Endothelial cell (in vitro differentiated cells): ENCODE results near the gene ATP8A2. TPM values are rescaled to one million over a fixed set of nuclear protein-coding genes. Genes with fewer than 3 reads are reported as not detected.

Experiments
- DNase-seq: peaks from one replicate; pipeline ENCODE4 v3.0.0; 2021; ENCODE audit warnings: low spot score
- H3K27ac Mint-ChIP-seq: one replicate; pipeline ENCODE4 v1.8.0; 2021; ENCODE audit warnings: mixed read lengths, inconsistent platforms; ENCODE audit not compliant: unreplicated experiment
- H3K27me3 Mint-ChIP-seq: one replicate; pipeline ENCODE4 v1.8.0; 2021; ENCODE audit warnings: mild to moderate bottlenecking, moderate library complexity, mixed read lengths, inconsistent platforms; ENCODE audit not compliant: unreplicated experiment
- H3K36me3 Mint-ChIP-seq: one replicate; pipeline ENCODE4 v1.8.0; 2021; ENCODE audit warnings: mild to moderate bottlenecking, low read depth, mixed read lengths, inconsistent platforms; ENCODE audit not compliant: unreplicated experiment
- H3K4me1 Mint-ChIP-seq: one replicate; pipeline ENCODE4 v1.8.0; 2021; ENCODE audit warnings: mild to moderate bottlenecking, mixed read lengths, inconsistent platforms; ENCODE audit not compliant: unreplicated experiment
- H3K4me3 Mint-ChIP-seq: one replicate; pipeline ENCODE4 v1.8.0; 2021; ENCODE audit warnings: mild to moderate bottlenecking, mixed read lengths, inconsistent platforms; ENCODE audit not compliant: unreplicated experiment
- H3K9me3 Mint-ChIP-seq: one replicate; pipeline ENCODE4 v1.8.0; 2021; ENCODE audit warnings: mixed read lengths, inconsistent platforms; ENCODE audit not compliant: unreplicated experiment
- total RNA-seq: library from RNA; stranded (reverse); fragmentation: NEBNext Ultra II Directional; extraction: Animal tissue kit (Norgen Biotek cat#: 25700); gene quantifications from one replicate; pipeline ENCODE4 v1.2.1, GENCODE V29; 2021; ENCODE audit not compliant: unreplicated experiment
- TF ChIP-seq, protein P1 (sequence below): fragments of 200-600 bp; sonication (generic); IDR thresholded peaks from one replicate; pipeline ENCODE4 v1.5.0; 2021; ENCODE audit warnings: antibody characterized with exemption; ENCODE audit not compliant: unreplicated experiment

Gene ATP8A2
- total RNA-seq, 1 donor from 2014 or later, result 2.1 TPM

DNA sequence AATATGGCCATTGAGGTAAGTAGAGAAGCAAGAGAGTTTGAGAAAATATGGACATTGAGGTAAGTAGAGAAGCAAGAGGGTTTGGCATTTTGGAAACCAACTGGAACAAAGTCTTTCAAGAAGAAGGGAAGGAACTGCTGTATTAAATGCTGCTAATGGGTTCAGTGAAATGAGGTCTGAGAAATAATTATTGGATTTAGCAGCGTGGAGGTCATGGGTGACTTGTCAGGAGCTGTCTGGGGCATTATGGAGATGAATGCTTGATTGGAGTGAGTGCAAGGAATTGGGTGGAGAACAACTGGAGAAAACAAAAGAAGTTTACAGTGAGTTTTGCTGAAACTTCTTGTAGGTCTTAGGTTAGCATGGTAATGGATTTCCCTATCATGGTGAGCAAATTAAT, 232.3 kb downstream of the ATP8A2 start:
- TF ChIP-seq, protein P1, sequence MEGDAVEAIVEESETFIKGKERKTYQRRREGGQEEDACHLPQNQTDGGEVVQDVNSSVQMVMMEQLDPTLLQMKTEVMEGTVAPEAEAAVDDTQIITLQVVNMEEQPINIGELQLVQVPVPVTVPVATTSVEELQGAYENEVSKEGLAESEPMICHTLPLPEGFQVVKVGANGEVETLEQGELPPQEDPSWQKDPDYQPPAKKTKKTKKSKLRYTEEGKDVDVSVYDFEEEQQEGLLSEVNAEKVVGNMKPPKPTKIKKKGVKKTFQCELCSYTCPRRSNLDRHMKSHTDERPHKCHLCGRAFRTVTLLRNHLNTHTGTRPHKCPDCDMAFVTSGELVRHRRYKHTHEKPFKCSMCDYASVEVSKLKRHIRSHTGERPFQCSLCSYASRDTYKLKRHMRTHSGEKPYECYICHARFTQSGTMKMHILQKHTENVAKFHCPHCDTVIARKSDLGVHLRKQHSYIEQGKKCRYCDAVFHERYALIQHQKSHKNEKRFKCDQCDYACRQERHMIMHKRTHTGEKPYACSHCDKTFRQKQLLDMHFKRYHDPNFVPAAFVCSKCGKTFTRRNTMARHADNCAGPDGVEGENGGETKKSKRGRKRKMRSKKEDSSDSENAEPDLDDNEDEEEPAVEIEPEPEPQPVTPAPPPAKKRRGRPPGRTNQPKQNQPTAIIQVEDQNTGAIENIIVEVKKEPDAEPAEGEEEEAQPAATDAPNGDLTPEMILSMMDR, result no peak
- Mint-ChIP-seq H3K36me3 (no peaks in the 10 kb centered on the region), H3K9me3 (no peaks in the 10 kb centered on the region), H3K27me3 (no peaks in the 10 kb centered on the region), H3K27ac (no peak overlapping the region), H3K4me3 (no peak overlapping the region), H3K4me1 (peaks cover 7% of the 10 kb centered on the region)
- no peak for DNase-seq

DNA sequence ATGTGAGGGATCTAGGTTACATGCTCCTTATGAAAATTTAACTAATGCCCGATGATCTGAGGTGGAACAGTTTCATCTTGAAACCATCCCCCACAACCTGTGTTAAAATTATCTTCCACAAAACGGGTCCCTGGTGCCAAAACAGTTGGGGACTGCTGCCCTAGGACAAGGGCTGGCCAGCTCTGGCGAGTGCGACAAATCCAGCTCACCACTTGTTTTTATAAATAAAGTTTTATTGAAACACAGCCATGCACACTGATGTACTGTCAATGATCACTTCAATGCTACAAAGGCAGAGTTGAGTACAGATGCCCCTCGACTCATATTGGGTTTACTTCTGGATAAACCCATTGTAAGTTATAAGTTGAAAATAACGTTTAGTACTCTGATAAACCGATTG, 235.3 kb downstream of the ATP8A2 start:
- Mint-ChIP-seq H3K27me3 (no peaks in the 10 kb centered on the region), H3K36me3 (no peaks in the 10 kb centered on the region), H3K27ac (no peak overlapping the region), H3K4me3 (no peak overlapping the region), H3K4me1 (peaks cover 5% of the 10 kb centered on the region), H3K9me3 (no peaks in the 10 kb centered on the region)
- TF ChIP-seq, protein P1, result no peak
- DNase-seq, result no peak

DNA sequence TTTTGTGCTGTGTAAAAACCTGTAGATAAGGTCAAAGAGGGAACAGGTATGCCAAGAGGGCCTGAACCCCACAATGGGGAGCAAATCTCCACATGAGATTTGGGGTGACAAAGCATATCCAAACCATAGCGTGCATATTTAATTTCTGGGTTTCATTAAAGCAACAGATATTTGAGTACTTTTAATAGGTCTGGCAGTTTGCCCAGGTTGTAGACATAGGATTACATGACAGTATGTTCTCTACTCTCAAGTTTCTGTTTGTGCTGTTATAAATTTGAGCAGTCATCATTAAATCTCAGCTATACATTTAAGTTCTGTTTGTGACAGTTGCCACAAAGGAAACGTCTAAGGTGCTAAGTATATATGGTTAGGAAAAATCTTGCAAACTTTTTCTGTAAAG, 236.4 kb downstream of the ATP8A2 start:
- Mint-ChIP-seq H3K9me3 (no peaks in the 10 kb centered on the region), H3K4me1 (no peaks in the 10 kb centered on the region), H3K27ac (no peak overlapping the region), H3K36me3 (no peaks in the 10 kb centered on the region), H3K4me3 (no peak overlapping the region), H3K27me3 (no peaks in the 10 kb centered on the region)
- no peak for DNase-seq
- TF ChIP-seq, protein P1, result no peak

DNA sequence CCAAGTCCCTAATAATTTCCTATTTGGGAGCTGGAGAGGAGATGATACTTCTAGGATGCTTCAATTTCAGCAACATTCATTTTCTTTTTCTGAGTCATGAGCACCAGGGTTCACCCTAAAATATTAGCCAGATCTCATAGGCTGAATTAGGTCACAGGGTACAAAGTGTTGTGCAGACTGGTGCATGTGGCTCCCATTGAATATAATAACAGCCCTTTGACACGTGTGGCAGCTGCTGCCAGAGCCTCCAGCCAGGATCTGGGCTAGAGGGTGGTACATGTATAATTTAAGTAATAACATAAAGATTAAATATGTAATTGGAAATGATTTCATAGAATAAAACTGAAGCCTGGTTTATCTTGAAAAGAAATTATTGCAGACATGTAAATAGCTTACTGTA, 244.9 kb downstream of the ATP8A2 start:
- Mint-ChIP-seq H3K4me3 (no peak overlapping the region), H3K27ac (no peak overlapping the region), H3K4me1 (no peaks in the 10 kb centered on the region), H3K27me3 (peaks cover 4% of the 10 kb centered on the region), H3K36me3 (no peaks in the 10 kb centered on the region), H3K9me3 (no peaks in the 10 kb centered on the region)
- no peak for DNase-seq
- TF ChIP-seq, protein P1, result no peak

DNA sequence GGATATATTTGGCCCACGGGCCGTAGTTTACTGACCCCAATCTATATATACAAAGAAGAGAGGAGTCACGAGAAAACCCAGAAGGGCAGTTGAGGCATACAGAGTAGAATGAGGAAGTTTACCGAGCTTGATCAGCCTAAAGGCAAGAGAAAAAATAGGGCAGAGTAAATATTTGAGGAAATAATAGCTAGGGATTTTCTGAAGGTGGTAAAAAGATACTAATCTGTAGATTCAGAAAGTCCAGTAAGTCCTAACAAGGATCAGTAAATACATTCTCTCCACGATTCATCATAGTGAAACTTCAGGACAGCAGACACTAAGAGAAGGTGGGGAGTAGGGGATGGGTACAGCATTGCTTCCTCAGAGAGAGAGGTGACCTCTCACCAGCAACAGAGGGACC, 248.1 kb downstream of the ATP8A2 start:
- Mint-ChIP-seq H3K4me1 (no peaks in the 10 kb centered on the region), H3K9me3 (no peaks in the 10 kb centered on the region), H3K36me3 (no peaks in the 10 kb centered on the region), H3K27ac (no peak overlapping the region), H3K4me3 (no peak overlapping the region), H3K27me3 (peaks cover 4% of the 10 kb centered on the region)
- DNase-seq, result no peak
- TF ChIP-seq, protein P1, result no peak
